G401 (cell line): ENCODE measurements around the gene FAM107A. TPM values are rescaled to one million over a fixed set of nuclear protein-coding genes. Genes with fewer than 3 reads are reported as not detected.

ENCODE experiments used
- DNase-seq: peaks from one replicate; pipeline ENCODE4 v3.0.0-alpha.2; 2015; ENCODE audit warnings: low spot score
- in situ Hi-C: cut with HindIII; loops from 2 replicates; pipeline ENCODE4 v1.10.0; 2016; ENCODE audit warnings: low sequenced_read_pairs, mixed read lengths
- total RNA-seq: library from RNA; depleted of rRNA; stranded (reverse); fragments of >200 nt; shearing (Covaris generic); gene quantifications from 2 replicates; pipeline ENCODE4 v1.2.3, GENCODE V29; 2014

The FAM107A gene
- total RNA-seq, 1 experiment from 2014 or later, result not detected

GRCh38 chr3:58596834-58597518 is 19.8 kb upstream of the FAM107A start:
- in situ Hi-C loops, result no loop called here
- DNase-seq, result no peak

- in situ Hi-C loops, result no loop called here
- no peak for DNase-seq
Observed at GRCh38 chr3:58594117-58594516, 16.9 kb upstream of the FAM107A start.

GRCh38 chr3:58591517-58592510 is 14.6 kb upstream of the FAM107A start:
- no peak for DNase-seq
- in situ Hi-C loops, result no loop called here

GRCh38 chr3:58588030-58588614 is 10.9 kb upstream of the FAM107A start:
- DNase-seq, result no peak
- in situ Hi-C loops, result no loop called here

GRCh38 chr3:58586776-58587192 is 9.6 kb upstream of the FAM107A start:
- in situ Hi-C loops, result no loop called here
- no peak for DNase-seq

- in situ Hi-C loops, result no loop called here
- peak; percentile 51 for DNase-seq
Observed at GRCh38 chr3:58585994-58586393, 8.8 kb upstream of the FAM107A start.

- peak; percentile 57 for DNase-seq
- in situ Hi-C loops, result no loop called here
Observed at GRCh38 chr3:58585005-58585786, 8.0 kb upstream of the FAM107A start.

GRCh38 chr3:58584690-58585004 is 7.5 kb upstream of the FAM107A start:
- in situ Hi-C loops, result no loop called here
- DNase-seq, result no peak

- in situ Hi-C loops, result no loop called here
- peak; percentile 21 for DNase-seq
Observed at GRCh38 chr3:58581328-58582091, 4.3 kb upstream of the FAM107A start.

GRCh38 chr3:58580826-58581327 is 3.7 kb upstream of the FAM107A start:
- in situ Hi-C loops, result no loop called here
- DNase-seq, result no peak

- in situ Hi-C loops, result no loop called here
- no peak for DNase-seq
Observed at GRCh38 chr3:58578873-58579272, 1.7 kb upstream of the FAM107A start.

GRCh38 chr3:58576716-58577115 is 475 bp downstream of the FAM107A start:
- in situ Hi-C loops, result no loop called here
- DNase-seq, result peak; percentile 52

- in situ Hi-C loops, result no loop called here
- DNase-seq, result peak; percentile 91
Observed at GRCh38 chr3:58575971-58576652, 1.1 kb downstream of the FAM107A start.

- in situ Hi-C loops, result no loop called here
- DNase-seq, result no peak
Observed at GRCh38 chr3:58574682-58575081, 2.5 kb downstream of the FAM107A start.

- in situ Hi-C loops, result no loop called here
- no peak for DNase-seq
Observed at GRCh38 chr3:58574106-58574505, 3.1 kb downstream of the FAM107A start.

- DNase-seq, result no peak
- in situ Hi-C loops, result no loop called here
Observed at GRCh38 chr3:58573640-58574039, 3.6 kb downstream of the FAM107A start.

GRCh38 chr3:58572634-58573230 is 4.5 kb downstream of the FAM107A start:
- in situ Hi-C loops, result no loop called here
- DNase-seq, result no peak
